ENCODE measurements around the gene COL15A1.

DNA sequence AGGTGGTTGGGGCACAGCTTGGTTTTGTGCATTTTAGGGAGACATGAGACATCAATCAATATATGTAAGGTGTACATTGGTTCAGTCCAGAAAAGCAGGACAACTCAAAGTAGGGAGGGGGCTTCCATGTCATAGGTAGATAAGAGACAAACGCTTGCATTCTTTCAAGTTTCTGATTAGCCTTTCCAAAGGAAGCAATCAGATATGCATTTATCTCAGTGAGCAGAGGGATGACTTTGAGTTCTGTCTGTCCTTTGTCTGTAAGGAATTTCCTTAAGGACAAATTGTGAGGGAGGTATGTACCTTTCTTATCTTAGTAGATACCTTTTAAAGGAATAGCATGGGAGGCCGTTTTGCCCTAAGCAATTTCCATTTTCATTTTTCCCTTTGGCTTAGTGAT lies 63.3 kb downstream of the COL15A1 start:
- TF ChIP-seq CTCF (conservative IDR thresholded peaks at IDR 0.05; ENCODE audit: low read depth, low read length) (no peak), EZH2 (IDR thresholded peaks at IDR 0.05; ENCODE audit: borderline replicate concordance, low read depth, low read length, poor library complexity, severe bottlenecking) (no peak)

Measured in A673 (cell line).